GM12891 (cell line): ENCODE data around the gene WWP2.

Source experiments
- POLR2A ChIP-seq: IDR thresholded peaks from 2 replicates; pipeline ENCODE4 v1.6.1; 2011; ENCODE audit warnings: low read depth, low read length, control low read depth
- POLR2AphosphoS5 ChIP-seq: IDR thresholded peaks from 2 replicates; pipeline ENCODE4 v1.6.1; 2011; ENCODE audit warnings: low read depth, low read length, control low read depth
- SPI1 ChIP-seq: IDR thresholded peaks from 2 replicates; pipeline ENCODE4 v1.6.1; 2011; ENCODE audit warnings: low read depth, low read length, control low read depth
- TAF1 ChIP-seq: IDR thresholded peaks from 2 replicates; pipeline ENCODE4 v1.6.1; 2011; ENCODE audit warnings: low read depth, low read length, control low read depth

DNA sequence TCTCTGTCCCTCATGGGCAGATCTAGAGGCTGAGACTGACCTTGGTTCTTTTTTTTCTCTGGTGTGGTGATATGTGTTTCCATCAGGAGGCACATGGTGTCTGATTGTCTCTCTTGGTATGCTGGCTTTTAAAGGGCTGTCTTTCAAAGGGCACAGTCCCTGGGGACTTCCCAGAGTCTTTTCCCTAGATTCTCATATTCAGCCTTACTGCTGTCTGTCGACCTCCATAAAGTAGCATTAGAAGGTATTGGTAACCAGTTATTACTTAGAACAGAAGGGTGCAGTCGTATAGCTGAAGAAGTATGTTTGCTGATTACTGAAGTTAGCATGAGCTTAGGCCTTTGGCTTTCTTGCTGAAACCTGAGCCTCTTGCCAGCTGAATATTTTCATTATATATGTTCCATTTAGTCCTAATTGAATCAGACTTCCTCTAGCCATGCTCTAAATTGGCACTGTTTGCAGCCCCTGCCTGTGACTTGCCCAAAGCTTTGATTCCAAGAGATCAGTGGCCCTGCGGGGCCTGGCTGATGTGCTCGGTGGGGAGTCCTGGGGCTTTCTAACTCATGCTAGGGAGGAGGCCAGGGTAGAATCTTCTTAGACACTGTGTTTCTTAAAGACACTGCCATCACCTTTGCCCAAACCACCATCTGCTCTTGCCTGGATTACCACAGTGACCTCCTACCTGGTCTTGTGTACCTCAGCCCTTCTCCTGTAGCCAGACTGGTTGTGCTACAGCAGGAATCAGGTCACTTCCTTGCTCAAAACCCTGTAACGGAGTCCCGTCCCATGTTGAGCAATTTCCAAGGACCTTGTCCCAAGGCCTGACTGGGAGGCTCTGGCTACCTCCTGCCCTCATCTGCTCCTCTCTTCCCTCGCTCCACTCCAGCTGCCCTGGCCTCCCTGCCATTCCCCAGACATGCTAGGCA is 71.5 kb downstream of the WWP2 start:
- TF ChIP-seq POLR2A (no peak), TAF1 (no peak), POLR2AphosphoS5 (no peak), SPI1 (no peak)
